RWPE2 (cell line): ENCODE measurements around the gene CNTN1.

Source experiments
- ATAC-seq: fragments of 200-7000 bp; cut with Tn5 transposase; 3 replicates; pipeline ENCODE4 v1.9.1; 2021; ENCODE audit warnings: low read depth
- DNase-seq: peaks from one replicate; pipeline ENCODE4 v3.0.0-alpha.2; 2020; ENCODE audit warnings: low spot score
- H3K27ac ChIP-seq: fragments of 450-650 bp; 2 replicates; pipeline ENCODE4 v1.5.1; 2017; ENCODE audit warnings: mild to moderate bottlenecking; ENCODE audit not compliant: poor library complexity, severe bottlenecking
- H3K27me3 ChIP-seq: fragments of 250-450 bp; sonication (Bioruptor Pico); 2 replicates; pipeline ENCODE4 v1.5.1; 2021; ENCODE audit warnings: mild to moderate bottlenecking, moderate library complexity; ENCODE audit not compliant: insufficient read depth, poor library complexity, severe bottlenecking
- H3K36me3 ChIP-seq: fragments of 250-450 bp; sonication (Bioruptor Pico); 2 replicates; pipeline ENCODE4 v1.5.1; 2020; ENCODE audit warnings: low read depth, mild to moderate bottlenecking, moderate library complexity
- H3K4me1 ChIP-seq: fragments of 250-450 bp; sonication (Bioruptor Pico); 2 replicates; pipeline ENCODE4 v1.5.1; 2021; ENCODE audit warnings: mild to moderate bottlenecking, moderate library complexity; ENCODE audit not compliant: insufficient read depth, poor library complexity, severe bottlenecking
- H3K4me3 ChIP-seq: fragments of 250-450 bp; sonication (Bioruptor Pico); 2 replicates; pipeline ENCODE4 v1.5.1; 2021; ENCODE audit warnings: mild to moderate bottlenecking, moderate library complexity; ENCODE audit not compliant: severe bottlenecking
- H3K9me3 ChIP-seq: fragments of 250-450 bp; sonication (Bioruptor Pico); 2 replicates; pipeline ENCODE4 v1.5.1; 2021; ENCODE audit warnings: mild to moderate bottlenecking, moderate library complexity; ENCODE audit not compliant: severe bottlenecking
- TF ChIP-seq, protein P1 (sequence below): fragments of 450-650 bp; IDR thresholded peaks from one replicate; pipeline ENCODE4 v1.5.1; 2017; ENCODE audit warnings: mild to moderate bottlenecking, moderate library complexity; ENCODE audit not compliant: poor library complexity, severe bottlenecking

Gene CNTN1

DNA sequence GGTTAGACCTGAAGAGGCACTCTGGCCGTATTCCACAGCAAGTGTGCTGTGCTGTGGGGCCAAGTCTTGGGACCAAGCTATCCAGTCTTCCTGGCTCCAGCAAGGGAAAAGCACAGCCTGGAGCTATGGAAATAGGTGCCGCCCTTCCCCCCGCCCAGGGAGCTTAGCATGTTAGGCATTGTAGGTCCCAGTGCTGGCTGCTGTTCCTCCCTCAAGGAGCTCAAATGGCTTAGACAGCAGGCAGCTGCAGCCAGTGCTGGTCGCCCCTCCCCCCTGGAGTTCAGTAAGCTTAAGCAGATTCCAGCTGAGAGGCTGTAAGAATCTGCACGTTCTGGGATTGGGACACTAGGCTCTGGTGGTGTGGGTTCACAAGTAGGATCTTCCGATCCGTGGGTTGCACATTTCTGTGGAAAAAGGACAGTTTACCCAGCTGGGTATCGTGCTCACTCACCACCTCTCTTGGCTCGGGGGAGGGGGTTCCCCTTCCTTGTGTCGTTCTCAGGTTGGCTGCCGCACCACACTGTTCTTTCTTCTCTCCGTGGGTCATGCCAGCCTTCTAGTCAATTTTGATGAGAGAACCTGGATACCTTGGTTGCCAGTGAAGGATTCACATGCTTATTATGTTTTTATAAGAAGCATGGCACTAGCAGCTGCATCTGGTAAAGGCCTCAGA lies 127.3 kb downstream of the CNTN1 start:
- H3K9me3 ChIP-seq: no peaks in the 10 kb centered on the region
- ATAC-seq: no peak
- no peaks in the 10 kb centered on the region for H3K4me1 ChIP-seq
- no peak for DNase-seq
- H3K36me3 ChIP-seq: no peaks in the 10 kb centered on the region
- TF ChIP-seq, protein P1, sequence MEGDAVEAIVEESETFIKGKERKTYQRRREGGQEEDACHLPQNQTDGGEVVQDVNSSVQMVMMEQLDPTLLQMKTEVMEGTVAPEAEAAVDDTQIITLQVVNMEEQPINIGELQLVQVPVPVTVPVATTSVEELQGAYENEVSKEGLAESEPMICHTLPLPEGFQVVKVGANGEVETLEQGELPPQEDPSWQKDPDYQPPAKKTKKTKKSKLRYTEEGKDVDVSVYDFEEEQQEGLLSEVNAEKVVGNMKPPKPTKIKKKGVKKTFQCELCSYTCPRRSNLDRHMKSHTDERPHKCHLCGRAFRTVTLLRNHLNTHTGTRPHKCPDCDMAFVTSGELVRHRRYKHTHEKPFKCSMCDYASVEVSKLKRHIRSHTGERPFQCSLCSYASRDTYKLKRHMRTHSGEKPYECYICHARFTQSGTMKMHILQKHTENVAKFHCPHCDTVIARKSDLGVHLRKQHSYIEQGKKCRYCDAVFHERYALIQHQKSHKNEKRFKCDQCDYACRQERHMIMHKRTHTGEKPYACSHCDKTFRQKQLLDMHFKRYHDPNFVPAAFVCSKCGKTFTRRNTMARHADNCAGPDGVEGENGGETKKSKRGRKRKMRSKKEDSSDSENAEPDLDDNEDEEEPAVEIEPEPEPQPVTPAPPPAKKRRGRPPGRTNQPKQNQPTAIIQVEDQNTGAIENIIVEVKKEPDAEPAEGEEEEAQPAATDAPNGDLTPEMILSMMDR: no peak
- no peaks in the 10 kb centered on the region for H3K27me3 ChIP-seq
- no peak overlapping the region for H3K27ac ChIP-seq
- H3K4me3 ChIP-seq: no peak overlapping the region

DNA sequence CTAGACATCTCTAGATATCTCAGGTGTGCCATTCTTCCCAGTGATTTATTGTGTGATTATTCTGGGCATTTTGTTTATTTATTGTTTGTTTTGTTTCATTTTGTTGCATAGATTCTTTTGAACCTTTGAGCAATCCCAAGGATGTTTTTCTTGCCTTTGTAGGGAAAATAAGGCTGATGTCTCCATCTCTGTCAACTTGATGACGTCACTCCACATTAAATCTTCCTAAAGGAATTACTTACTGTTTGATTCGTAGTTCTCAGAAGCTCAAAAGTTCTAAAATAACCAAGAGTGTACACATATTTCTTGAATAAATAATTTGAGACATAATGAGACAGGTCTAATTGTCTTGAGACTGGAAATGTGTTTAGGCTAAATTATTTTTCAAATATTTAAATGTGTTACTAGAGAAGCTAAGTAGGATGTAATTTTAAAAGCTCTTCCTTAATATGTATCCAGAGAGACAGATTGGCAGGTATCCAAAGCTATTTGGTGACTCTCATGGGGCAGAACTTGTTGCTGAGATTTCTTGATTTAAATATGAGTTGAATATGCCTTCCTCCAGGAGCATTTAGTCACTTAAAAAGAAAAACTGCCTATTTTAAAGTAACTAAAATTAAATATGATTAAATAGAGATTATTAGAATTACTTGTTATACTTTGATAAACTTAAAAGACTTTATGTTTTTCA lies 128.7 kb downstream of the CNTN1 start:
- Histone ChIP-seq H3K27ac (no peak overlapping the region), H3K36me3 (no peaks in the 10 kb centered on the region), H3K9me3 (no peaks in the 10 kb centered on the region), H3K27me3 (no peaks in the 10 kb centered on the region), H3K4me3 (no peak overlapping the region), H3K4me1 (no peaks in the 10 kb centered on the region)
- ATAC-seq (no peak), DNase-seq (no peak)
- TF ChIP-seq, protein P1: no peak

DNA sequence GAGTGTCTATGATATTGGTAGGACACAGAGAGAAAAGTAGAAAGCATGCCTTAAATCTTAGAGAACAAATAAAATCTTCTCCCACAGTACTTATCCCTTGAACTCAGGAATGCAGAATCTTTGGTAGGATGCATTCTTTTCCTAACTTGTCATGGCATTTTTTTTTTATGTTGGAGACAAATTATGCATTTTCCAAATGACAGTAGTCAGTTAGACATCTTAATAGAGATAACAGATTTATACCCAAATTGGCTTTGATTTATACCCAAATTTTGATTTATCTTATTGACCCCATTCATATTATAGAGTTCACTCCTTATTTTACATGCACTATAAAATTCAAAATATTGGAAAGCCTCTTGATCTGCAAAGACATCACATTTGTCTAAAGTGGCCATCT lies 132.9 kb downstream of the CNTN1 start:
- DNase-seq (no peak), ATAC-seq (no peak)
- H3K36me3 ChIP-seq: no peaks in the 10 kb centered on the region
- no peak overlapping the region for H3K4me3 ChIP-seq
- TF ChIP-seq, protein P1: no peak
- H3K9me3 ChIP-seq: no peaks in the 10 kb centered on the region
- no peaks in the 10 kb centered on the region for H3K27me3 ChIP-seq
- peaks cover 12% of the 10 kb centered on the region for H3K4me1 ChIP-seq
- no peak overlapping the region for H3K27ac ChIP-seq

DNA sequence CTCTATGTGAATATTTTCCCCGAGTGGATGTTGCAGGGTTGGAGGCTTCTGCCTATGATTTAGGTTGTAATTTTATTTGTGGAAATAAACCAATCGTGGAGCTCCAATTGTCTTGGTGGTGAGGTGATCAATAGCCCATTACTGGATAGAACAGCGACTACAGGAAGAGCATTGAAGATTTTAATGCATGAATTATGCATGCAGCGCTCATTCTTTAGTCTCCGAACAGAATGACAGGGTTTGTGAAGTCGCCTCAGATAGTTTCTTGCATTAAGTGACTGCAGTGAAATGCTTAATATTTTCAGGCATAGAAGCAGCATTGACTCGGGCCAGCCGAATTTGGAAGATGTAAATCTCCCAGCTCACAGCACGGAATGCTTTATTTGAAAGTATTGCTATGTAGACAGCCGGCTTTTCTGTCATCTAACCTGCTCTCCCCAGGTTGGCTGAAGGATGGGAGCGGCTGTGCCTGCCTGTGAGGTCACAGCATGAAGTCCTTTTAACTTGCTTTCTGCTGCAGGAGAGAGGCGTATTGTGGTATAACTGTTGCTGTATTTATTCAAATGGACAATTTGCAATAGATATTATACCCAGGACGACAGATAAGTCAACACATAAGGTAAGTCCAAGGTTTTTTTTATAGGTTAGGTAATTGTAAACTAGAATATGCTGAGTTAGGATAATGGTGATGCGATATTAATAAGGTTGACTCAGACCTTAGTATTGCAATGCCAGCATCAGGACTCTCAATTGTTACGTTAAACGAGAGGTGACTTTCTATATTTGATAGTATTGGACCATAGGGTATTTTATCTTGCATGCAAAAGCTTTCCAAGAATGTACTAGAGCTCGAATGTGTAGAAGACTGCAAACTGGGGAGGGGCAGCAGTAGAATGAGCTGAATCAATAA lies 135.7 kb downstream of the CNTN1 start:
- H3K4me1 ChIP-seq: peaks cover 18% of the 10 kb centered on the region
- no peaks in the 10 kb centered on the region for H3K27me3 ChIP-seq
- H3K9me3 ChIP-seq: no peaks in the 10 kb centered on the region
- H3K27ac ChIP-seq: no peak overlapping the region
- no peak overlapping the region for H3K4me3 ChIP-seq
- ATAC-seq (no peak), DNase-seq (no peak)
- no peaks in the 10 kb centered on the region for H3K36me3 ChIP-seq
- TF ChIP-seq, protein P1: no peak
